ENCODE data around the gene MYO3A. TPM values are rescaled to one million over a fixed set of nuclear protein-coding genes. Genes with fewer than 3 reads are reported as not detected.
"Not testable (repeated sequence)": the region's sequence is repeated elsewhere in the genome, so short reads cannot be mapped to it uniquely, and the experiment has no call there.

Gene MYO3A
- total RNA-seq, 3 donors from 2014 or later = not detected

DNA sequence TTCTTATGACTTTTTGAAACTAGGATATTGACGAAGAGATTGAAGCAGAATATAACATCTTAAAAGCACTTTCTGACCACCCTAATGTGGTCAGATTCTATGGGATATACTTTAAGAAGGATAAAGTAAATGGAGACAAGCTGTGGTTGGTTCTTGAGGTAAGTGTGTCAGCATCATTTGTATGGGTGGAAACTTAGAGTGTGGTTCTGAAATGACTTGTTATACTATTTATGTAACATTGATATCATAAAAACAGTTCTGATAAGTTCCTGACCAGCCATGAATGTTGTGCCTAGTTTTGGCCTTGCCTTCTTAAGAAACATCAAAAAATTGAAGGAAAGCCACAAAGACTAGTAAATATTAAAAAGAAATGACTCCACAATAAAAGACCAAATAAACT lies 20.8 kb downstream of the MYO3A start:
- no peaks in the 10 kb centered on the region for H3K4me1 Mint-ChIP-seq (ENCODE audit: low read depth)
- H3K36me3 Mint-ChIP-seq (ENCODE audit: insufficient read depth) = no peaks in the 10 kb centered on the region
- peaks cover 3% of the 10 kb centered on the region for H3K27me3 Mint-ChIP-seq (ENCODE audit: low read depth)
- ATAC-seq (no peak), DNase-seq (no peak)
- peaks cover 10% of the 10 kb centered on the region for H3K9me3 Mint-ChIP-seq
- H3K4me3 Mint-ChIP-seq = no peak overlapping the region

DNA sequence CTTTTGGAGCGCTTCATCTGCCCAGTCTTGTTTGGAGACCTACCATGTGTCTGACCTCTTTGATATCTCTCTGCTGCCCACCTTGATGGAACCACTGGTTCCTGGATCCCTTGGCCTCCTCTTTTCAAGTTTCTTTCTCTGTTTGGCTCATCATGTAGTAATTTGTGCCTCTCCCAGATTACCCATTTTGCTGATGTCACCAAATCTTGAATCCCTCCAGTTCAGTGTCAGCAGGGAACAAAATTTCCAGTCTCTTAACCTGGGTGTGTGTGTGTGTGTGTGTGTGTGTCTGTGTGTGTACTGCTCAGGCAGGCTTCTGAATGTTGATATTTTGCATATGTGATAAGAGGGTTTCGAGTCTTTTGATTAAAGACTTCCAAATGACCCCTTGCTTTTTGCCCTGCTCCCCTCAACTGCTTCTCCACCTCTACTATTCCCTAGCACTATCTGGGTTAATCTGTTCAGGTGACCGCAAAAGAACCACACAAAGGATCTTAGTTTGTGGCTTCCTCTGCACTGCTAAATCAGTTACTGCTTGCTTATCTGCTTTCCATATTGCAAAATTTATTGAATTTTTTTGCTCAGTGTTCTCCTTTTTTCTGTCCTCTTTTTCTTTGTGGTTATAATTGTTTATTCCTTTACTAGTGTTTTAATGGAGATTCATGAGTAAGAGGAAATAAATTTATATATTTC lies 25.7 kb downstream of the MYO3A start:
- H3K27me3 Mint-ChIP-seq (ENCODE audit: low read depth) = peaks cover 3% of the 10 kb centered on the region

DNA sequence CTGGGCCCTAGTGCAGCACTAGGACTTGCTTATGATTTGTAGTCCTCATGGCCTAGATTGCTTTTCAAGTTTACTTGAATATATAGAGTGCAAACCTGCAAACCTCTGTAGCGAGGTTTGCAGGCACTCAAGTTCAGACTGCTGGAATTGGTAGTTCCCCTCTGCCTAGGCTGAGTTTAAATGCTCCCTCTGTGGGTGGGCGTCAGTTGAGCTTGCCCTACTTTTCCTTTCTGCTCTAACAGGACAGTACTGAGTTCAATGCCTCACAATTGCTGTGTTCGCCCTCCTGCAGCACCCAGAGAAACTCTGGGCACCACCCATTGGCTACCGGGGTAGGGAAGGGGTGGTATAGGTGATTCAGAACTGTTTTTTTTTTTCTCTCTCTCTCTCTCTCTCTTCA lies 31.6 kb downstream of the MYO3A start:
- H3K4me3 Mint-ChIP-seq = no peak overlapping the region
- H3K4me1 Mint-ChIP-seq (ENCODE audit: low read depth) = no peaks in the 10 kb centered on the region
- no peak for DNase-seq
- H3K27me3 Mint-ChIP-seq (ENCODE audit: low read depth) = peaks cover 14% of the 10 kb centered on the region
- no peaks in the 10 kb centered on the region for H3K36me3 Mint-ChIP-seq (ENCODE audit: insufficient read depth)
- H3K9me3 Mint-ChIP-seq = no peaks in the 10 kb centered on the region
- no peak for ATAC-seq

More for the DNA sequence above, 25.7 kb downstream of the MYO3A start:
- DNase-seq (no peak), ATAC-seq (no peak)
- peaks cover 10% of the 10 kb centered on the region for H3K9me3 Mint-ChIP-seq
- H3K4me1 Mint-ChIP-seq (ENCODE audit: low read depth) = no peaks in the 10 kb centered on the region
- no peak overlapping the region for H3K4me3 Mint-ChIP-seq
- no peaks in the 10 kb centered on the region for H3K36me3 Mint-ChIP-seq (ENCODE audit: insufficient read depth)

DNA sequence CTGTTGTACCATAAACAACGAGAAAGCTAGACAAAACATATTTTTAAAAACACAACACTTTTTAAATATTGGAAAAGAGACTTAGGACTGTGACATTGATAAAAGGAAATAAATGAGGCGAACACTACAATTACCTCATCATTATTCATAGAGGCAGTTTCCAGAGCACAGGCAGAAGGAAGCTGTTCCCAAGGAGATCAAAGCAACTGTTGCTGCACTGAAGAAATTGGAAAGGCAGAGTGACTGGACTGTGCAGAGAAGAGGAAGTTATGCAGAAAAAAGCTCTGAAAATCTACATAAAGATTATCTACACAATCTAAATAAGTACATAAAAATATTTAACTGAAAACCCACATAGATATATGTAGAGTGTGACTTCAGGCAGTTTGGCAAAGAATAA lies 32.8 kb downstream of the MYO3A start:
- H3K4me1 Mint-ChIP-seq (ENCODE audit: low read depth) = no peaks in the 10 kb centered on the region
- H3K36me3 Mint-ChIP-seq (ENCODE audit: insufficient read depth) = no peaks in the 10 kb centered on the region
- DNase-seq = no peak
- peaks cover 14% of the 10 kb centered on the region for H3K27me3 Mint-ChIP-seq (ENCODE audit: low read depth)
- no peak for ATAC-seq
- H3K4me3 Mint-ChIP-seq = no peak overlapping the region
- no peaks in the 10 kb centered on the region for H3K9me3 Mint-ChIP-seq

DNA sequence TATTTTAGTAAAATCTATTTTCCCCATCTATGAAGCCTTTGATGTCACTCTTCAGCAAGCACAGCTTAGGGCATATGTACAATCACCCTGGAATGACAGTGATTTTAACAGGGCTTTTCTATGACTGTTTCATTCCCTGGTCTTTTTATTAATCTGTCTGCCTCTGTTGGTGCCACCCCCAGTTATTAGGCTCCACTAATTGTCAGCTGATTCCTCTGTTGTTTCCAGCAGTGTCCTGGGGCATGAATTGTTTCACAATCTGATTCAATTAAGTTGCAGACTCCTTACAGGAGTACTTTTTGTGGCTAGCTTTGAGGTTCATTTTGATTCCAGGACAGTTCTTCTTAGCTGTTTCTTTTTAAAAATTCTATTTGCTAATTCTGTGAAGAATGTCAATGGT lies 38.6 kb downstream of the MYO3A start:
- Mint-ChIP-seq H3K27me3 (ENCODE audit: low read depth) (peaks cover 3% of the 10 kb centered on the region), H3K4me3 (no peak overlapping the region), H3K9me3 (no peaks in the 10 kb centered on the region), H3K36me3 (ENCODE audit: insufficient read depth) (no peaks in the 10 kb centered on the region), H3K4me1 (ENCODE audit: low read depth) (no peaks in the 10 kb centered on the region)
- no peak for ATAC-seq
- DNase-seq = no peak

DNA sequence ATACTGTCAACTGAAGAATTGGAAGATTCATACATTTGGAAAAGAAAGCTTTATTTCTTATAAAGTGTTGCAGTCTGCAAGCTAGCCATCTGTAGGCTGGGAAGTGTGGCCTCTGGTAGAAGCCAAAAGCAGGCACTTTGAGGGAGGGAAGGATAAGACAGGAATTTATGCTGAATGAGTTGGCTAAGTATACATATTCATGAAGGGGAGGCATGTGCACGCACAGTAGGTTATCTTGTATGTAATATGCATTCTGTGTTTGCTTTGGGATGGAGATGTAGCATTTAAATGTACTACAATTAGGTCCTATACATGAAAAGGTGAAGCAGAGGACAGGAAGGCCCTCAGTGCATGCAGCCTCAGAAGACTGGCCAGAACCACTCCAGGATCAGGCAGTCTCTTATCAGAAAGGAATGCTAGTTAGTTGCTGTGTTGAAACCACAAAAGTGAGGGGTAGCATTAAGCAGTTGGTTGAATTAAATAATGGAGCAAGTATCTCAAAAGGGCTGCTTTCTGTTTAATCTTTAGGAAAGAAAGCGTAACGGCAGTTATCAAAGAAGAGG lies 40.9 kb downstream of the MYO3A start:
- ATAC-seq (no peak), DNase-seq (no peak)
- Mint-ChIP-seq H3K4me3 (no peak overlapping the region), H3K4me1 (ENCODE audit: low read depth) (no peaks in the 10 kb centered on the region), H3K36me3 (ENCODE audit: insufficient read depth) (no peaks in the 10 kb centered on the region), H3K9me3 (no peaks in the 10 kb centered on the region), H3K27me3 (ENCODE audit: low read depth) (peaks cover 3% of the 10 kb centered on the region)

DNA sequence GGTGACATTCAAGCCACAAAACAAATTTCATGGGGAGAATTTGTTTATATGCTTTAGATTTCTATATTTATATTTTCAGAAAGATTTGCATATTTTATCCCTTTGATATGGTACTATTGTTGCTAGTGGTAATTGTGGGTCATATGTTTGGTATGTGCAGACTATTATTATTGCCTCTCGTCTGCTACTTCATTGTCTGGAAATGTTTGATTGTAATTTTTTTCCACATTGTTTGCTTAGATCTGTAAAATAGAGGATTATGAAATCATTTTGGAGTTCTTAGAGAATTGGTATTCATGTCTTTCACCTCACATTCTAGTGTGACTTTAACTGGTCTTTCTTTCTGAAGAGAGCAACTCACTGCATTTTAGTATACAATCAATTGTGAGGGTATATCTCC lies 44.7 kb downstream of the MYO3A start:
- Mint-ChIP-seq H3K4me1 (ENCODE audit: low read depth) (no peaks in the 10 kb centered on the region), H3K36me3 (ENCODE audit: insufficient read depth) (no peaks in the 10 kb centered on the region), H3K27me3 (ENCODE audit: low read depth) (peaks cover 5% of the 10 kb centered on the region), H3K9me3 (peaks cover 5% of the 10 kb centered on the region), H3K4me3 (no peak overlapping the region)
- no peak for DNase-seq
- no peak for ATAC-seq

DNA sequence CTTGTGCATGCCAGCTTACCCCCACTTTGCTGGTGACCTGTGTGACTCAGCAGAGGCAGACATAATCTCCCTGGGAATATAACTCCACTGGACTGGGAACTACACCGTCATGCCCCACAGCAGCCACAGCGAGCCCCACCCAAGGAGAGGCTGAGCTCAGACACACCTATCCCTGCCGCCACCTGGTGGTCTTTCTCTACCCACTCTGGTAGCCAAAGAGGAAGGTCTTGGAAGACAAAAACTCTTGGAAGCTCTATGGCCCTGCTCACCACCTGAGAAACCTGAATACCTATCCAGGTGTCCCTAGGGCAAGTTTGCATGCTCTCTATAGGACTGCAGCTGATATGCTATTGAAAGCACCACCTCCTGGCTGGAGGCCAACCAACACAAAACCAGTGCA lies 48.1 kb downstream of the MYO3A start:
- DNase-seq (no peak), ATAC-seq (no peak)
- Mint-ChIP-seq H3K27me3 (ENCODE audit: low read depth) (peaks cover 5% of the 10 kb centered on the region), H3K36me3 (ENCODE audit: insufficient read depth) (no peaks in the 10 kb centered on the region), H3K4me3 (no peak overlapping the region), H3K9me3 (peaks cover 5% of the 10 kb centered on the region), H3K4me1 (ENCODE audit: low read depth) (no peaks in the 10 kb centered on the region)

DNA sequence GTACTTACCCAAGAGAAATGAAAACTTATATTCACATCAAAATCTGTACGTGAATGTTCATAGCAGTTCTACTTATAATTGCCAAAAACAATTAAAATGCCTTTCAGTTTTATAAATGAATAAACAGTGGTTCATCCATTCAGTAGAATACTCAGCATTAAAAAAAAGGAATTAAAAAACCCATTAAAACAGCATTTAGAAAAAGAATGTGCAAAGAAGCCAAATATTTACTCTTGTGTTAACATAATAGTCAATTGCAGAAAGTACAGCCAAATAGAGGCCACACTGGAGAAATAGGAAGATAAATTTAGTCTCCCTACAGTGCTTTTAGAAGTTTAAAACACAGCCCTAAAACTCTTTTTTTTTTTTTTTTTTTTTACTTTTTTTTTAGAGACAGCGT lies 54.6 kb downstream of the MYO3A start:
- DNase-seq (no peak), ATAC-seq (no peak)
- no peaks in the 10 kb centered on the region for H3K27me3 Mint-ChIP-seq (ENCODE audit: low read depth)
- no peaks in the 10 kb centered on the region for H3K4me1 Mint-ChIP-seq (ENCODE audit: low read depth)
- H3K9me3 Mint-ChIP-seq = no peaks in the 10 kb centered on the region
- no peaks in the 10 kb centered on the region for H3K36me3 Mint-ChIP-seq (ENCODE audit: insufficient read depth)
- H3K4me3 Mint-ChIP-seq = no peak overlapping the region

DNA sequence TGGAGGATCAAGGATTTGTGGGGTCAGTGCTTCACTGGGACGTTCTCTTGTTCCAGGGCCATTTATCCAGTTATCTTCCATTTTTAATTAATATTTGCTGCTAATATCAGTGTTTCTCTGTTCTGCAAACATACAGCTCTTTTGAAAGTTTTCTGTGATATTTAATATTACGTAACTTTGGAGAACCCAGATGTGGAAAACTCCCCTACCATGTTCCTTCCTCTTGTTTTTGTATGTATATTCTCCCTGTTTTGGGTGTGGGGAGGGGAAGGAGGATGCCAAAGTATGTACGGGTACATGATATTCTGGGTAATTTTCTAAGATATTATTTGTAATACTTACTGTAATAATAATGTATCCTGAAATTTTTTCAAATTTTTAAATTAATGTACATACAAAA lies 55.9 kb downstream of the MYO3A start:
- no peak for ATAC-seq
- no peaks in the 10 kb centered on the region for H3K27me3 Mint-ChIP-seq (ENCODE audit: low read depth)
- DNase-seq = no peak
- H3K4me3 Mint-ChIP-seq = no peak overlapping the region
- H3K4me1 Mint-ChIP-seq (ENCODE audit: low read depth) = no peaks in the 10 kb centered on the region
- no peaks in the 10 kb centered on the region for H3K9me3 Mint-ChIP-seq
- H3K36me3 Mint-ChIP-seq (ENCODE audit: insufficient read depth) = no peaks in the 10 kb centered on the region

DNA sequence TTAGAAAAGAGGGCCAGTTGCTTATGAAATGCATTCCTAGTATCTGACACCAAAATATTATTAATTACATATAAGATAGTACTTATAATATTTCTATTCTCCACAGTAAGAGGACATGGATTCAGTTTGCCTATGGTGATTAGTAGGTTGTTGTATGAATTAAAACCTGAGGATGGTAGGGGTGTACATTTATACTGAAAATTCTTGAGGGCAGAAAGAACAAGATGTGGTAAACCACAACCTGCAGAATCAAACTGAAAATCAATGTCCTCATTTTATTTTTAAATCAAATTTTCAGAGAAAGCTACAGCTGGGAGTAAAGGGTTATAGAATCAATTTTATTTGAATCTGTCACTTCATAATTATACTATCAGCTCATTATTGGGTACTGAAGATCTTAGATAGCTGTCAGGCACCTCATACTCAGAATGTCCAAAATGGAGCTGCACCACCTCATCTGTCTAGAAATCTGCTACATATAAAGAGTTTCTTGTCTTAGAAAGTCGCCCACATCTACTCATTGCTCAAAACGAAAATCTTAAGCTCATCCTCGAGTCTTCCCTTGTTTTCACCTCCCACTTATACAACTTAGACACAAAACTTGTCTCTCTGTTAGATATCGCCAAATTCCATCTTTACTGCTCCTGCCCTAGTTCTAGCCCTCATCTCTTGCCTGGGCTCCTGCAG lies 65.4 kb downstream of the MYO3A start:
- no peaks in the 10 kb centered on the region for H3K36me3 Mint-ChIP-seq (ENCODE audit: insufficient read depth)
- H3K9me3 Mint-ChIP-seq = no peaks in the 10 kb centered on the region
- no peaks in the 10 kb centered on the region for H3K4me1 Mint-ChIP-seq (ENCODE audit: low read depth)
- ATAC-seq (no peak), DNase-seq (no peak)
- H3K27me3 Mint-ChIP-seq (ENCODE audit: low read depth) = peaks cover 16% of the 10 kb centered on the region
- no peak overlapping the region for H3K4me3 Mint-ChIP-seq

DNA sequence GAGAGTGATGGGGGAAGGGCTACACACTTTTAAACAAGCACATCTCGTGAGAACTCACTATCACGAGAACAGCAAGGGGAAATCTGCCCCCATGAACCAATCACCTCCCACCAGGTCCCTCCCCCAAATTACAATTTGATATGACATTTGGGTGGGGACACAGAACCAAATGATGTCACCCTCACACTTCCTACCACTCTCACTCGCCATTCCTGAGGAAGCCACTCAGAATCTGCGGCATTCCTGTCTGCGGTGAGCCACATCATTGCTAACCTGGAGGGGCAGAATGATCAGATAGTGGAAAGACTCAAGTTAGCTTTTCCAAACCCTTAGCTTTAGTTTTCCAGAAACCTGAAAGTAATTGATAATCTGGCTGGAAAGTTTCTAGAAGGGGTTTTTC lies 66.9 kb downstream of the MYO3A start:
- H3K4me1 Mint-ChIP-seq (ENCODE audit: low read depth) = no peaks in the 10 kb centered on the region
- no peaks in the 10 kb centered on the region for H3K9me3 Mint-ChIP-seq

DNA sequence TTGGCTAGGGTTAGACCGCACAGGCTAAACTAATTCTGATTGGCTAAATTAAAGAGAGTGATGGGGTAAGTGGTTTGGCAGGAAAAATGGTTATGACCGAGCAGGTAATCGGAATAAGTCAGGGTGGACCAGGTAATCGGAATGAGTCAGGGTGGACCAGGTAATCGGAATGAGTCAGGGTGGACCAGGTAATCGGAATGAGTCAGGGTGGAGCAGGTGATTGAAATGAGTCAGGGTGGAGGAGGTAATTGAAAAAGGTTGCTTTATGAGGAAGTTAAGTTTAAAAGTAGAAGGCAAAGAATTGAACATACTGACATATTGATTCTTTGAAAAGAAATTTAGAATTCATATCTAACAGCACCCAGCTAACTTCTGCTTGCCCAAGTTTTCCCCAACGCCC lies 68.4 kb downstream of the MYO3A start:
- not testable (repeated sequence) for DNase-seq; H3K4me3 Mint-ChIP-seq; ATAC-seq; H3K4me1 Mint-ChIP-seq (ENCODE audit: low read depth); H3K36me3 Mint-ChIP-seq (ENCODE audit: insufficient read depth); H3K9me3 Mint-ChIP-seq
- peaks cover 10% of the 10 kb centered on the region for H3K27me3 Mint-ChIP-seq (ENCODE audit: low read depth)

More for the DNA sequence above, 66.9 kb downstream of the MYO3A start:
- DNase-seq (no peak), ATAC-seq (no peak)
- no peaks in the 10 kb centered on the region for H3K36me3 Mint-ChIP-seq (ENCODE audit: insufficient read depth)
- H3K27me3 Mint-ChIP-seq (ENCODE audit: low read depth) = peaks cover 17% of the 10 kb centered on the region
- no peak overlapping the region for H3K4me3 Mint-ChIP-seq

DNA sequence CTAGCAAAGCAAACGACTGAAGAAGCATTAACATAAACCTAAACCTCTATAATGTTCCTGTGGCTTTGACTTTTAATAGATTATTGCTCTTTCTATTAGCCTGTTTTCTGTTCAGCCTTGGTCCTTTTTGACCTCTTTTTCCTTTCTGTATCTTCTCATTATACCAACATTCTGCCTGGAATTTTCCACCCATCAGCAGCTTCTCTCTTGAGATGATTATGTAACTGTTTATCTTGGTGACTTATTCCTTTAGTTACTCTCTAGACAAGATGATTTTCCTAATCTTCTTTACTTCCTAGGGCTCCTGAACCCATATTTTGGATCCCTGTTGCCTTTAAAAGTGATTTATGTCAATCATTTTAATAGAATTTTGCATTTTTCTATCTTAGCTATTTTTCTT lies 81.1 kb downstream of the MYO3A start:
- H3K4me3 Mint-ChIP-seq = no peak overlapping the region
- H3K4me1 Mint-ChIP-seq (ENCODE audit: low read depth) = no peaks in the 10 kb centered on the region
- ATAC-seq (no peak), DNase-seq (no peak)
- peaks cover 3% of the 10 kb centered on the region for H3K9me3 Mint-ChIP-seq
- no peaks in the 10 kb centered on the region for H3K36me3 Mint-ChIP-seq (ENCODE audit: insufficient read depth)
- no peaks in the 10 kb centered on the region for H3K27me3 Mint-ChIP-seq (ENCODE audit: low read depth)

DNA sequence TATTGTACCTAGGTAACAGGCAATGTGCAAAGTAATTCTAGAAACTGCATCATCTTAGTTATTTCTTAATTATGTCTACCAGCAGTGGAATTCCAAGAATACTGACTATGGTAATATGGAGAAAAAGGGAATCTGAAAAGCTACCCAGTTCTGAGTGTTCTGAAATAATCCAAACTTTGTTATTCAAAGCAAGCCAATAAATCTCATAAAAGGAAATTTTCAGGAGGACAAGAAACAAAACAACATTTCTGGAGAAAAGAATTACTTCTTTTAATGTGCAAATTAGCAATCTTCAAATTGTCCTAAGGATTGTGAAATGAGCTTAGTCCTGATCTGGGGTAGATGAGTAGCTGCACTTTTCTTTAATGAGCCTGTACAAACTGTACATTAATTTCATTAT lies 88.8 kb downstream of the MYO3A start:
- no peaks in the 10 kb centered on the region for H3K4me1 Mint-ChIP-seq (ENCODE audit: low read depth)
- no peak for DNase-seq
- H3K27me3 Mint-ChIP-seq (ENCODE audit: low read depth) = peaks cover 5% of the 10 kb centered on the region
- no peak overlapping the region for H3K4me3 Mint-ChIP-seq
- no peaks in the 10 kb centered on the region for H3K36me3 Mint-ChIP-seq (ENCODE audit: insufficient read depth)
- no peak for ATAC-seq
- no peaks in the 10 kb centered on the region for H3K9me3 Mint-ChIP-seq

Measured in activated T-cell treated with anti-CD3 and anti-CD28 coated beads, Interleukin-2, amount 50 U/mL, for 4 hours (primary cell).